Thyroid gland (tissue), 4 donors: ENCODE data around the gene RPL22.

Source experiments
- POLR2A ChIP-seq, 2 donors: fragments of 450-650 bp; IDR thresholded peaks; one replicate each; pipeline ENCODE4 v1.6.1; 2017; ENCODE audit warnings: antibody characterized with exemption in 2 of 2, mild to moderate bottlenecking in 2 of 2, moderate library complexity in 1 of 2
- TF ChIP-seq, protein P1 (sequence below), 6 experiments: fragments of 200-600 bp in 3 of 6; fragments of 450-650 bp in 3 of 6; sonication (generic) in 3 of 6; IDR thresholded peaks; one replicate each; pipeline ENCODE4 v1.5.1; 2016 to 2019; ENCODE audit warnings: antibody characterized with exemption in 6 of 6, mild to moderate bottlenecking in 2 of 6, inconsistent platforms in 1 of 6, moderate library complexity in 1 of 6

DNA sequence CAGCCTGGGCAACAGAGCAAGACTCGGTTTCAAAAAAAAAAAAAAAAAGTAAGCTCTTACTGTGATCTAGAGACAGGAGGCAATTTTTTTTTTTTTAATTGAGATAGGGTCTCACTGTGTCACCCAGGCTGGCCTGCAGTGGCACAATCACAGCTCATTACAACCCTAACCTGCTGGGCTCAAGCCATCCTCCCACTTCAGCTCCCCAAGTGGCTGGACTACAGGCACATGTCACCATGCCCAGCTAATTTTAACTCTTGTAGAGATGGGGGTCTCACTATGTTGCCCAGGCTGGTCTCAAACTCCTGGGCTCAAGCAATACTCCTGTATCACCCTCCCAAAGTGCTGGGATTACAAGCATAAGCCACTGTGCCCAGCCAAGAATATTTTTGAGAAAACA lies 7.4 kb downstream of the RPL22 start:
- TF ChIP-seq, protein P1, sequence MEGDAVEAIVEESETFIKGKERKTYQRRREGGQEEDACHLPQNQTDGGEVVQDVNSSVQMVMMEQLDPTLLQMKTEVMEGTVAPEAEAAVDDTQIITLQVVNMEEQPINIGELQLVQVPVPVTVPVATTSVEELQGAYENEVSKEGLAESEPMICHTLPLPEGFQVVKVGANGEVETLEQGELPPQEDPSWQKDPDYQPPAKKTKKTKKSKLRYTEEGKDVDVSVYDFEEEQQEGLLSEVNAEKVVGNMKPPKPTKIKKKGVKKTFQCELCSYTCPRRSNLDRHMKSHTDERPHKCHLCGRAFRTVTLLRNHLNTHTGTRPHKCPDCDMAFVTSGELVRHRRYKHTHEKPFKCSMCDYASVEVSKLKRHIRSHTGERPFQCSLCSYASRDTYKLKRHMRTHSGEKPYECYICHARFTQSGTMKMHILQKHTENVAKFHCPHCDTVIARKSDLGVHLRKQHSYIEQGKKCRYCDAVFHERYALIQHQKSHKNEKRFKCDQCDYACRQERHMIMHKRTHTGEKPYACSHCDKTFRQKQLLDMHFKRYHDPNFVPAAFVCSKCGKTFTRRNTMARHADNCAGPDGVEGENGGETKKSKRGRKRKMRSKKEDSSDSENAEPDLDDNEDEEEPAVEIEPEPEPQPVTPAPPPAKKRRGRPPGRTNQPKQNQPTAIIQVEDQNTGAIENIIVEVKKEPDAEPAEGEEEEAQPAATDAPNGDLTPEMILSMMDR (IDR thresholded peaks at IDR 0.05), result no peak
- TF ChIP-seq POLR2A (IDR thresholded peaks at IDR 0.05), result no peak
